Astrocyte (in vitro differentiated cells and primary cell): ENCODE measurements around the gene C1QB. TPM values are rescaled to one million over a fixed set of nuclear protein-coding genes. Genes with fewer than 3 reads are reported as not detected.

ENCODE experiments used
- DNase-seq: peaks from one replicate; pipeline ENCODE4 v3.0.0-alpha.2; 2010; ENCODE audit warnings: low read depth
- FAIRE-seq: peaks from 2 replicates; lab custom pipeline; 2011; peaks lifted over from hg19 to GRCh38; lab: Jason Lieb, UNC
- H2AFZ ChIP-seq: 2 replicates; pipeline ENCODE4 v1.6.0; 2012; ENCODE audit warnings: low read depth, low read length, inconsistent platforms
- H3K27ac ChIP-seq: 2 replicates; pipeline ENCODE4 v1.5.1; 2011; ENCODE audit warnings: low read depth, low read length, inconsistent platforms
- H3K27me3 ChIP-seq: 2 replicates; pipeline ENCODE4 v1.6.0; 2011; ENCODE audit warnings: low read length, inconsistent platforms; ENCODE audit not compliant: insufficient read depth
- H3K36me3 ChIP-seq: 2 replicates; pipeline ENCODE4 v1.5.1; 2011; ENCODE audit warnings: low read length, inconsistent platforms; ENCODE audit not compliant: insufficient read depth
- H3K4me1 ChIP-seq: 2 replicates; pipeline ENCODE4 v1.5.1; 2011; ENCODE audit warnings: low read length, inconsistent platforms; ENCODE audit not compliant: insufficient read depth
- H3K4me2 ChIP-seq: 2 replicates; pipeline ENCODE4 v1.6.0; 2012; ENCODE audit warnings: low read length, inconsistent platforms
- H3K4me3 ChIP-seq: 2 replicates; pipeline ENCODE4 v1.5.1; 2011; ENCODE audit warnings: low read depth, mild to moderate bottlenecking, low read length, inconsistent platforms; ENCODE audit not compliant: insufficient read depth
- H3K79me2 ChIP-seq: 2 replicates; pipeline ENCODE4 v1.6.0; 2012; ENCODE audit warnings: mild to moderate bottlenecking, low read length, inconsistent platforms; ENCODE audit not compliant: insufficient read depth
- H3K9ac ChIP-seq: 2 replicates; pipeline ENCODE4 v1.6.0; 2012; ENCODE audit warnings: mild to moderate bottlenecking, low read length, inconsistent platforms
- H3K9me3 ChIP-seq: 2 replicates; pipeline ENCODE4 v1.5.1; 2012; ENCODE audit warnings: low read depth, mild to moderate bottlenecking, low read length, inconsistent platforms; ENCODE audit not compliant: insufficient read depth
- H4K20me1 ChIP-seq: 2 replicates; pipeline ENCODE4 v1.6.0; 2012; ENCODE audit warnings: low read length, inconsistent platforms; ENCODE audit not compliant: insufficient read depth
- H3K27ac Mint-ChIP-seq: one replicate; pipeline ENCODE4 v1.8.0; 2021; ENCODE audit warnings: mild to moderate bottlenecking, mixed read lengths; ENCODE audit not compliant: unreplicated experiment
- H3K27me3 Mint-ChIP-seq: one replicate; pipeline ENCODE4 v1.8.0; 2021; ENCODE audit warnings: low read depth, mixed read lengths; ENCODE audit not compliant: unreplicated experiment
- H3K36me3 Mint-ChIP-seq: one replicate; pipeline ENCODE4 v1.8.0; 2021; ENCODE audit warnings: low read depth, mixed read lengths; ENCODE audit not compliant: unreplicated experiment
- H3K4me1 Mint-ChIP-seq: one replicate; pipeline ENCODE4 v1.8.0; 2021; ENCODE audit warnings: low read depth, mixed read lengths; ENCODE audit not compliant: unreplicated experiment
- H3K4me3 Mint-ChIP-seq: one replicate; pipeline ENCODE4 v1.8.0; 2021; ENCODE audit warnings: mild to moderate bottlenecking, moderate library complexity, mixed read lengths; ENCODE audit not compliant: unreplicated experiment
- H3K9me3 Mint-ChIP-seq: one replicate; pipeline ENCODE4 v1.8.0; 2021; ENCODE audit warnings: mild to moderate bottlenecking, mixed read lengths; ENCODE audit not compliant: unreplicated experiment
- EZH2 ChIP-seq: IDR thresholded peaks from 2 replicates; pipeline ENCODE4 v1.6.1; 2012; ENCODE audit warnings: mild to moderate bottlenecking, low read length, inconsistent platforms; ENCODE audit not compliant: insufficient read depth
- total RNA-seq: library from RNA; stranded (reverse); gene quantifications from 2 replicates; pipeline ENCODE4 v1.2.1, GENCODE V29; 2021
- TF ChIP-seq, protein P1 (sequence below): IDR thresholded peaks from 2 replicates; pipeline ENCODE4 v1.5.1; 2011; ENCODE audit warnings: low read depth, mild to moderate bottlenecking, inconsistent platforms, low read length, moderate library complexity; ENCODE audit not compliant: insufficient read depth

Gene C1QB
- total RNA-seq, 1 donor from 2014 or later, result not detected

- Mint-ChIP-seq H3K9me3 (peaks cover 2% of the 10 kb centered on the region), H3K27me3 (peaks cover 86% of the 10 kb centered on the region)
Measured at GRCh38 chr1:22612671-22613571, 40.1 kb upstream of the C1QB start.

DNA sequence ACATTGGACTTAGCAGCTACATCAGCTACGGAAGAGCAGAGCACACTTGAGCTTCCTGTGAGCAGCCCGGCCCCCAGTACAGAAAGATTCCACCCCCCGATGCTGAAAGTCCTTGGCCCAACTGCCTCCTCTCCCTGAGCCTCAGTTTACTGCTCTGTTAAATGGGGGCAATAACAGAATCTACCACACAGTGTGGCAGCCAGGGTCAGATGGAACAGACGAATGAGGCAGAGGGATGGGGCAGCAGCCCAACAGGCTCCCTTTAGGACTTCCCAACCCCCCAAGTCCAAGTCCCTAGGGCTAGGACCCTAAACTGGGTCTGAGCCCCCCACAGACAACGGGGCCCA lies 39.5 kb upstream of the C1QB start:
- no peaks in the 10 kb centered on the region for H3K9me3 ChIP-seq

More at GRCh38 chr1:22612671-22613571, 40.1 kb upstream of the C1QB start:
- TF ChIP-seq, protein P1, sequence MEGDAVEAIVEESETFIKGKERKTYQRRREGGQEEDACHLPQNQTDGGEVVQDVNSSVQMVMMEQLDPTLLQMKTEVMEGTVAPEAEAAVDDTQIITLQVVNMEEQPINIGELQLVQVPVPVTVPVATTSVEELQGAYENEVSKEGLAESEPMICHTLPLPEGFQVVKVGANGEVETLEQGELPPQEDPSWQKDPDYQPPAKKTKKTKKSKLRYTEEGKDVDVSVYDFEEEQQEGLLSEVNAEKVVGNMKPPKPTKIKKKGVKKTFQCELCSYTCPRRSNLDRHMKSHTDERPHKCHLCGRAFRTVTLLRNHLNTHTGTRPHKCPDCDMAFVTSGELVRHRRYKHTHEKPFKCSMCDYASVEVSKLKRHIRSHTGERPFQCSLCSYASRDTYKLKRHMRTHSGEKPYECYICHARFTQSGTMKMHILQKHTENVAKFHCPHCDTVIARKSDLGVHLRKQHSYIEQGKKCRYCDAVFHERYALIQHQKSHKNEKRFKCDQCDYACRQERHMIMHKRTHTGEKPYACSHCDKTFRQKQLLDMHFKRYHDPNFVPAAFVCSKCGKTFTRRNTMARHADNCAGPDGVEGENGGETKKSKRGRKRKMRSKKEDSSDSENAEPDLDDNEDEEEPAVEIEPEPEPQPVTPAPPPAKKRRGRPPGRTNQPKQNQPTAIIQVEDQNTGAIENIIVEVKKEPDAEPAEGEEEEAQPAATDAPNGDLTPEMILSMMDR, result no peak
- no peak for TF ChIP-seq EZH2
- Mint-ChIP-seq H3K36me3 (no peaks in the 10 kb centered on the region), H3K4me1 (no peaks in the 10 kb centered on the region), H3K4me3 (no peak overlapping the region), H3K27ac (no peak overlapping the region)
- DNase-seq (no peak), FAIRE-seq (no peak)
- Histone ChIP-seq H3K36me3 (no peaks in the 10 kb centered on the region), H2AFZ (no peak overlapping the region), H3K9ac (no peak overlapping the region), H3K27me3 (peaks cover 41% of the 10 kb centered on the region), H3K4me3 (no peak overlapping the region), H3K79me2 (no peaks in the 10 kb centered on the region), H3K4me2 (no peak overlapping the region), H3K4me1 (no peaks in the 10 kb centered on the region), H3K9me3 (no peaks in the 10 kb centered on the region), H4K20me1 (peaks cover 1% of the 10 kb centered on the region), H3K27ac (no peak overlapping the region)

More for the DNA sequence above, 39.5 kb upstream of the C1QB start:
- peaks cover 2% of the 10 kb centered on the region for H3K9me3 Mint-ChIP-seq
- no peaks in the 10 kb centered on the region for H4K20me1 ChIP-seq
- H3K4me1 Mint-ChIP-seq, result no peaks in the 10 kb centered on the region
- H3K4me3 ChIP-seq, result no peak overlapping the region
- peaks cover 81% of the 10 kb centered on the region for H3K27me3 Mint-ChIP-seq
- H3K79me2 ChIP-seq, result no peaks in the 10 kb centered on the region
- no peaks in the 10 kb centered on the region for H3K36me3 Mint-ChIP-seq
- no peak overlapping the region for H3K9ac ChIP-seq
- no peak overlapping the region for H2AFZ ChIP-seq
- DNase-seq (no peak), FAIRE-seq (no peak)
- H3K4me3 Mint-ChIP-seq, result no peak overlapping the region
- H3K4me1 ChIP-seq, result no peaks in the 10 kb centered on the region
- H3K4me2 ChIP-seq, result no peak overlapping the region
- no peak overlapping the region for H3K27ac ChIP-seq
- no peaks in the 10 kb centered on the region for H3K36me3 ChIP-seq
- TF ChIP-seq, protein P1, result no peak
- TF ChIP-seq EZH2, result no peak
- peaks cover 47% of the 10 kb centered on the region for H3K27me3 ChIP-seq
- no peak overlapping the region for H3K27ac Mint-ChIP-seq
